ENCODE measurements around the gene PRR33.

The PRR33 gene

GRCh38 chr11:1934335-1935155, 42.9 kb upstream of the PRR33 start:
- no peak overlapping the region for H3K27ac ChIP-seq (ENCODE audit: low read depth in 2 of 2, low read length in 2 of 2)
- H3K4me1 ChIP-seq (ENCODE audit: control insufficient read depth in 2 of 2, insufficient read depth in 2 of 2, low read length in 2 of 2): no peaks in the 10 kb centered on the region
- H3K9me3 ChIP-seq (ENCODE audit: control insufficient read depth in 2 of 2, low read length in 2 of 2): no peaks in the 10 kb centered on the region
- H3K4me3 ChIP-seq (ENCODE audit: low read length in 2 of 2): no peak overlapping the region
- H3K27me3 ChIP-seq (ENCODE audit: control insufficient read depth in 2 of 2, insufficient read depth in 2 of 2, low read length in 2 of 2): no peaks in the 10 kb centered on the region
- H3K36me3 ChIP-seq (ENCODE audit: control insufficient read depth in 2 of 2, insufficient read depth in 2 of 2, low read length in 2 of 2): no peaks in the 10 kb centered on the region
- H3K9ac ChIP-seq (ENCODE audit: low read depth in 1 of 2, low read length in 2 of 2): no peak overlapping the region

DNA sequence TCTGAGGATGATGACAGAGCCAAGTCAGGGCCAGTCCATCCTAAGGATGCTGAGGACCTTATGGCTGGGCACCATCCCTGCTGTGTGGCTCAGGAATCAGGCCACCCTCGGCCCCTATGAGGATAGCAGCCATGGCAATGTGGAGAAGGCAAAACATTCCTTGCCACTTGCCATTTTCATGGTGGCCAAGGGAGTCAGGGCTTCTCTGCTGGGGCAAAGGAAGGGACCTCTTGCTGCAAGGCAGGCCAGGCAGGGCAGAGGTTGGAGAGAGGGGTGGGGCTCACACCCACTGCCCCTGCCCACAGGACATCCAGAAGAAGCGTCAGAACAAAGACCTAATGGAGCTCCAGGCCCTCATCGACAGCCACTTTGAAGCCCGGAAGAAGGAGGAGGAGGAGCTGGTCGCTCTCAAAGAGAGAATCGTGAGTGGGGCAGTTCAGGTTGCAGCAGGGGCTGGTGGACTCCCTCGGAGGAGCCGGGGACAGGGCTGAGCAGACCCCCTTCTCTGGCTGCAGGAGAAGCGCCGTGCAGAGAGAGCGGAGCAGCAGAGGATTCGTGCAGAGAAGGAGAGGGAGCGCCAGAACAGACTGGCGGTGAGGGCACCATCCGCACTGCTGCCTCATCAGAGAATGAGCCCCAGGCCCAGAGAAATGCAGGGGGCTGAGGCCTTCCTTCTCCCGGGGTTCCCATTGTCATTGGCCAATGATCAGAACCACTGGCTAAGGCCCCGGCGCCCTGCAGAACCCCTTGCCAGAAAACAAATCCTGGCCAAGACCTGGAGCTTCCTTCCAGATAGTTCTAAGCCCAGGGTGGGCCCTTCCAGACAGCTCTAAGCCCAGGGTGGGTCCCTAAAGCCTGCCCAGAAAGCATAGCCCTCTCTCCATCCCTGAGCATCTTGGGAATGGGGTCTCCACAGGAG, 42.0 kb upstream of the PRR33 start:
- no peaks in the 10 kb centered on the region for H3K9me3 ChIP-seq (ENCODE audit: control insufficient read depth in 2 of 2, low read length in 2 of 2)
- H3K4me1 ChIP-seq (ENCODE audit: control insufficient read depth in 2 of 2, insufficient read depth in 2 of 2, low read length in 2 of 2): no peaks in the 10 kb centered on the region
- no peak overlapping the region for H3K27ac ChIP-seq (ENCODE audit: low read depth in 2 of 2, low read length in 2 of 2)
- H3K27me3 ChIP-seq (ENCODE audit: control insufficient read depth in 2 of 2, insufficient read depth in 2 of 2, low read length in 2 of 2): no peaks in the 10 kb centered on the region
- no peaks in the 10 kb centered on the region for H3K36me3 ChIP-seq (ENCODE audit: control insufficient read depth in 2 of 2, insufficient read depth in 2 of 2, low read length in 2 of 2)
- H3K9ac ChIP-seq (ENCODE audit: low read depth in 1 of 2, low read length in 2 of 2): no peak overlapping the region
- H3K4me3 ChIP-seq (ENCODE audit: low read length in 2 of 2): no peak overlapping the region

DNA sequence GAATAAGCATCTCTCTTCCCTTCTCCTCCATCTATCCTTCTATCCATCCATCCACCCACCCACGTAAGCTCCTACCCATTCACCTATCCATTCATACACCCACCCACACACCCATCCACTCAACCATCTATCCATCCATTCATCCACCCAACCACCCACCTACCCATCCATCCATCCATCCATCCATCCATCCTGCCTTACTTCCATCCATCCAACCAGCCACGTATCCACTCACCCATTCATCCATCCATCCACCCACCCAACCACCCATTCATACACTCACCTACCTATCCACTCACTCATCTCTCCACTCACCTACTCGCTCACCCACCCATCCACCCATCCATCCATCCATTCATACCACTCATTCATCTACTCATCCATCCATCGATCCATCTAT, 41.0 kb upstream of the PRR33 start:
- Histone ChIP-seq H3K9ac (ENCODE audit: low read depth in 1 of 2, low read length in 2 of 2) (no peak overlapping the region), H3K9me3 (ENCODE audit: control insufficient read depth in 2 of 2, low read length in 2 of 2) (no peaks in the 10 kb centered on the region), H3K27me3 (ENCODE audit: control insufficient read depth in 2 of 2, insufficient read depth in 2 of 2, low read length in 2 of 2) (no peaks in the 10 kb centered on the region), H3K36me3 (ENCODE audit: control insufficient read depth in 2 of 2, insufficient read depth in 2 of 2, low read length in 2 of 2) (no peaks in the 10 kb centered on the region), H3K4me1 (ENCODE audit: control insufficient read depth in 2 of 2, insufficient read depth in 2 of 2, low read length in 2 of 2) (no peaks in the 10 kb centered on the region), H3K4me3 (ENCODE audit: low read length in 2 of 2) (no peak overlapping the region), H3K27ac (ENCODE audit: low read depth in 2 of 2, low read length in 2 of 2) (no peak overlapping the region)

GRCh38 chr11:1932105-1932480, 40.4 kb upstream of the PRR33 start:
- Histone ChIP-seq H3K36me3 (ENCODE audit: control insufficient read depth in 2 of 2, insufficient read depth in 2 of 2, low read length in 2 of 2) (no peaks in the 10 kb centered on the region), H3K9me3 (ENCODE audit: control insufficient read depth in 2 of 2, low read length in 2 of 2) (no peaks in the 10 kb centered on the region), H3K27ac (ENCODE audit: low read depth in 2 of 2, low read length in 2 of 2) (no peak overlapping the region), H3K9ac (ENCODE audit: low read depth in 1 of 2, low read length in 2 of 2) (no peak overlapping the region), H3K4me3 (ENCODE audit: low read length in 2 of 2) (no peak overlapping the region), H3K27me3 (ENCODE audit: control insufficient read depth in 2 of 2, insufficient read depth in 2 of 2, low read length in 2 of 2) (no peaks in the 10 kb centered on the region), H3K4me1 (ENCODE audit: control insufficient read depth in 2 of 2, insufficient read depth in 2 of 2, low read length in 2 of 2) (no peaks in the 10 kb centered on the region)

GRCh38 chr11:1931341-1932104, 39.8 kb upstream of the PRR33 start:
- no peak overlapping the region for H3K27ac ChIP-seq (ENCODE audit: low read depth in 2 of 2, low read length in 2 of 2)
- H3K4me3 ChIP-seq (ENCODE audit: low read length in 2 of 2): no peak overlapping the region
- H3K4me1 ChIP-seq (ENCODE audit: control insufficient read depth in 2 of 2, insufficient read depth in 2 of 2, low read length in 2 of 2): no peaks in the 10 kb centered on the region
- no peak overlapping the region for H3K9ac ChIP-seq (ENCODE audit: low read depth in 1 of 2, low read length in 2 of 2)
- H3K9me3 ChIP-seq (ENCODE audit: control insufficient read depth in 2 of 2, low read length in 2 of 2): no peaks in the 10 kb centered on the region
- no peaks in the 10 kb centered on the region for H3K27me3 ChIP-seq (ENCODE audit: control insufficient read depth in 2 of 2, insufficient read depth in 2 of 2, low read length in 2 of 2)
- H3K36me3 ChIP-seq (ENCODE audit: control insufficient read depth in 2 of 2, insufficient read depth in 2 of 2, low read length in 2 of 2): no peaks in the 10 kb centered on the region

GRCh38 chr11:1930462-1930830, 38.8 kb upstream of the PRR33 start:
- H3K27ac ChIP-seq (ENCODE audit: low read depth in 2 of 2, low read length in 2 of 2): no peak overlapping the region
- H3K4me3 ChIP-seq (ENCODE audit: low read length in 2 of 2): no peak overlapping the region
- no peaks in the 10 kb centered on the region for H3K9me3 ChIP-seq (ENCODE audit: control insufficient read depth in 2 of 2, low read length in 2 of 2)
- H3K36me3 ChIP-seq (ENCODE audit: control insufficient read depth in 2 of 2, insufficient read depth in 2 of 2, low read length in 2 of 2): no peaks in the 10 kb centered on the region
- no peak overlapping the region for H3K9ac ChIP-seq (ENCODE audit: low read depth in 1 of 2, low read length in 2 of 2)
- no peaks in the 10 kb centered on the region for H3K4me1 ChIP-seq (ENCODE audit: control insufficient read depth in 2 of 2, insufficient read depth in 2 of 2, low read length in 2 of 2)
- no peaks in the 10 kb centered on the region for H3K27me3 ChIP-seq (ENCODE audit: control insufficient read depth in 2 of 2, insufficient read depth in 2 of 2, low read length in 2 of 2)

- H3K9me3 ChIP-seq (ENCODE audit: control insufficient read depth in 2 of 2, low read length in 2 of 2): no peaks in the 10 kb centered on the region
- H3K4me1 ChIP-seq (ENCODE audit: control insufficient read depth in 2 of 2, insufficient read depth in 2 of 2, low read length in 2 of 2): no peaks in the 10 kb centered on the region
- H3K36me3 ChIP-seq (ENCODE audit: control insufficient read depth in 2 of 2, insufficient read depth in 2 of 2, low read length in 2 of 2): no peaks in the 10 kb centered on the region
Measured at GRCh38 chr11:1929621-1930461, 38.1 kb upstream of the PRR33 start.

GRCh38 chr11:1928891-1929541, 37.3 kb upstream of the PRR33 start:
- Histone ChIP-seq H3K4me3 (ENCODE audit: low read length in 2 of 2) (no peak overlapping the region), H3K36me3 (ENCODE audit: control insufficient read depth in 2 of 2, insufficient read depth in 2 of 2, low read length in 2 of 2) (no peaks in the 10 kb centered on the region), H3K9me3 (ENCODE audit: control insufficient read depth in 2 of 2, low read length in 2 of 2) (no peaks in the 10 kb centered on the region), H3K27me3 (ENCODE audit: control insufficient read depth in 2 of 2, insufficient read depth in 2 of 2, low read length in 2 of 2) (no peaks in the 10 kb centered on the region), H3K4me1 (ENCODE audit: control insufficient read depth in 2 of 2, insufficient read depth in 2 of 2, low read length in 2 of 2) (no peaks in the 10 kb centered on the region), H3K9ac (ENCODE audit: low read depth in 1 of 2, low read length in 2 of 2) (no peak overlapping the region), H3K27ac (ENCODE audit: low read depth in 2 of 2, low read length in 2 of 2) (no peak overlapping the region)

More at GRCh38 chr11:1929621-1930461, 38.1 kb upstream of the PRR33 start:
- Histone ChIP-seq H3K27ac (ENCODE audit: low read depth in 2 of 2, low read length in 2 of 2) (no peak overlapping the region), H3K27me3 (ENCODE audit: control insufficient read depth in 2 of 2, insufficient read depth in 2 of 2, low read length in 2 of 2) (no peaks in the 10 kb centered on the region), H3K9ac (ENCODE audit: low read depth in 1 of 2, low read length in 2 of 2) (no peak overlapping the region), H3K4me3 (ENCODE audit: low read length in 2 of 2) (no peak overlapping the region)

DNA sequence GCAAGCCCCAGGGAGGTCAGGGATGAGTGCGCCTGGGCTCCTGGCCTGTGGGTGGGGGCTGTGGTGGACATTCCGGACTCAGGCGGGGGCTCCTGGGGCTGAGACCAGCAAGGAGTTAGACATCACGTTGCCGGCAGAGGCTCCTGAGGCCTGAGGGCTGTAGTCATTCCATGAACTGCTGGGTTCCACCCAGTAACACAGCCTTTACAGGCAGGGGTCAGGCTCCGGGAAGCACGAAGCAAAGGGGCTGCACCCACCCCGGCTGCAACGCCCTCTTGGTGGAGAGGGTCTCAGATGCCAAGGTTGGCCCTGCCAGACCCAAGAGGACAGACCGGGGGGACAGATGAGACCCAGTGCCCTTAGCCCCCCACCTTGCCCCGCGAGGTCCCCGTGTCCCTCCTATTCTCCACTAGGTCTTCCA, 36.8 kb upstream of the PRR33 start:
- H3K4me3 ChIP-seq (ENCODE audit: low read length in 2 of 2): no peak overlapping the region
- no peaks in the 10 kb centered on the region for H3K36me3 ChIP-seq (ENCODE audit: control insufficient read depth in 2 of 2, insufficient read depth in 2 of 2, low read length in 2 of 2)
- no peak overlapping the region for H3K27ac ChIP-seq (ENCODE audit: low read depth in 2 of 2, low read length in 2 of 2)
- H3K9me3 ChIP-seq (ENCODE audit: control insufficient read depth in 2 of 2, low read length in 2 of 2): no peaks in the 10 kb centered on the region
- no peak overlapping the region for H3K9ac ChIP-seq (ENCODE audit: low read depth in 1 of 2, low read length in 2 of 2)
- H3K27me3 ChIP-seq (ENCODE audit: control insufficient read depth in 2 of 2, insufficient read depth in 2 of 2, low read length in 2 of 2): no peaks in the 10 kb centered on the region
- H3K4me1 ChIP-seq (ENCODE audit: control insufficient read depth in 2 of 2, insufficient read depth in 2 of 2, low read length in 2 of 2): no peaks in the 10 kb centered on the region

Measured in mucosa of rectum (tissue), 2 donors.